ENCODE data around the gene GABRP.
"Not testable (repeated sequence)": the region's sequence is repeated elsewhere in the genome, so short reads cannot be mapped to it uniquely, and the experiment has no call there.

The GABRP gene

GRCh38 chr5:170809551-170809950, 26.0 kb downstream of the GABRP start:
- Histone ChIP-seq H3K9ac (ENCODE audit: low read depth, low read length) (no peak overlapping the region), H3K36me3 (ENCODE audit: insufficient read depth, low read depth, low read length) (no peaks in the 10 kb centered on the region), H3K4me3 (ENCODE audit: low read length) (no peak overlapping the region), H3K27me3 (ENCODE audit: insufficient read depth, low read length) (no peaks in the 10 kb centered on the region), H3K4me1 (ENCODE audit: insufficient read depth, low read length) (no peaks in the 10 kb centered on the region), H3K9me3 (ENCODE audit: insufficient read depth, low read depth, low read length) (no peaks in the 10 kb centered on the region), H3K27ac (ENCODE audit: low read length) (no peak overlapping the region)

GRCh38 chr5:170811719-170812118, 28.2 kb downstream of the GABRP start:
- no peaks in the 10 kb centered on the region for H3K27me3 ChIP-seq (ENCODE audit: insufficient read depth, low read length)
- H3K4me1 ChIP-seq (ENCODE audit: insufficient read depth, low read length), result no peaks in the 10 kb centered on the region
- H3K36me3 ChIP-seq (ENCODE audit: insufficient read depth, low read depth, low read length), result no peaks in the 10 kb centered on the region
- H3K9me3 ChIP-seq (ENCODE audit: insufficient read depth, low read depth, low read length), result no peaks in the 10 kb centered on the region
- H3K4me3 ChIP-seq (ENCODE audit: low read length), result no peak overlapping the region
- H3K27ac ChIP-seq (ENCODE audit: low read length), result no peak overlapping the region
- no peak overlapping the region for H3K9ac ChIP-seq (ENCODE audit: low read depth, low read length)

- Histone ChIP-seq H3K36me3 (ENCODE audit: insufficient read depth, low read depth, low read length) (no peaks in the 10 kb centered on the region), H3K4me1 (ENCODE audit: insufficient read depth, low read length) (no peaks in the 10 kb centered on the region), H3K27ac (ENCODE audit: low read length) (no peak overlapping the region), H3K4me3 (ENCODE audit: low read length) (no peak overlapping the region), H3K27me3 (ENCODE audit: insufficient read depth, low read length) (no peaks in the 10 kb centered on the region), H3K9ac (ENCODE audit: low read depth, low read length) (no peak overlapping the region), H3K9me3 (ENCODE audit: insufficient read depth, low read depth, low read length) (no peaks in the 10 kb centered on the region)
Observed at GRCh38 chr5:170813231-170813630, 29.7 kb downstream of the GABRP start.

DNA sequence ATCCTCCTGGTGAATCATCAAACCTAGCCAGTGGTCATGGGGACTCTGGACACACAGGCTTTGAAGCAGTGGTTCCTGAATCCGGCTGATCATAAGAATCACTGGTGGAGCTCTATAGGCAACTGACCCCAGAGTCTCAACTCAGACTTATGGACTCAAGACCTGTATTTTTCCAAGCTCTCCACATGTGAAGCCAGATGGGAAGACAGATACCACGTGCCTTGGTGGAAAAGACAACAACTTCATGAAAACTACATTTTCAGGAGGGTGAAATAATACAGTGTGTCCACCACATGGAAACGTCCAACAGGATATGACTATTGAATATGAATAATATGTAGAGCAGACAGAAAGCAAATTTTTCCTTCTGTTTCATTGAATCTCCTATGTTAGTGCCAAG, 33.7 kb downstream of the GABRP start:
- Histone ChIP-seq H3K9ac (ENCODE audit: low read depth, low read length) (no peak overlapping the region), H3K4me1 (ENCODE audit: insufficient read depth, low read length) (no peaks in the 10 kb centered on the region), H3K27ac (ENCODE audit: low read length) (no peak overlapping the region), H3K4me3 (ENCODE audit: low read length) (no peak overlapping the region), H3K27me3 (ENCODE audit: insufficient read depth, low read length) (no peaks in the 10 kb centered on the region), H3K9me3 (ENCODE audit: insufficient read depth, low read depth, low read length) (no peaks in the 10 kb centered on the region), H3K36me3 (ENCODE audit: insufficient read depth, low read depth, low read length) (no peaks in the 10 kb centered on the region)

DNA sequence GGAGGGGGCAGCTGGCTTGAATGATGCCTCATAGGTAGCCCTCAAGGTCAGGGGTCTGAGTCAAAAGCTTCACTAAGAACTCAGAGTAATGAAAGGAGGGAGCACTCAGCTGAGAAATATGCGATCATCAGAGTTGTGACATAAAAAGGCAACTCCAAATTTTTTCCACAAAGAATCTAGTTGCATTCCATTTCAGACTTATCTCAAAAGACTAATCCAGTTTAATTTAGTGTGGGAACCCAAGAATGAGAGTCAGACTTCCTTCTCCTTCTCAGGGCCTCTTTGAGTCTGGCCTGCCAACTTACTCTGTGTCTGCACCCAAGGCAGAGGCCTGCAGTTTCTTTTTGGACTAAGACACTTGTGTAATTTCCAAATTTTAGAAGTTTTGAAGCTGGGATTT, 34.7 kb downstream of the GABRP start:
- no peaks in the 10 kb centered on the region for H3K9me3 ChIP-seq (ENCODE audit: insufficient read depth, low read depth, low read length)
- H3K4me3 ChIP-seq (ENCODE audit: low read length), result no peak overlapping the region
- no peak overlapping the region for H3K9ac ChIP-seq (ENCODE audit: low read depth, low read length)
- H3K36me3 ChIP-seq (ENCODE audit: insufficient read depth, low read depth, low read length), result no peaks in the 10 kb centered on the region
- no peaks in the 10 kb centered on the region for H3K27me3 ChIP-seq (ENCODE audit: insufficient read depth, low read length)
- H3K27ac ChIP-seq (ENCODE audit: low read length), result no peak overlapping the region
- no peaks in the 10 kb centered on the region for H3K4me1 ChIP-seq (ENCODE audit: insufficient read depth, low read length)

DNA sequence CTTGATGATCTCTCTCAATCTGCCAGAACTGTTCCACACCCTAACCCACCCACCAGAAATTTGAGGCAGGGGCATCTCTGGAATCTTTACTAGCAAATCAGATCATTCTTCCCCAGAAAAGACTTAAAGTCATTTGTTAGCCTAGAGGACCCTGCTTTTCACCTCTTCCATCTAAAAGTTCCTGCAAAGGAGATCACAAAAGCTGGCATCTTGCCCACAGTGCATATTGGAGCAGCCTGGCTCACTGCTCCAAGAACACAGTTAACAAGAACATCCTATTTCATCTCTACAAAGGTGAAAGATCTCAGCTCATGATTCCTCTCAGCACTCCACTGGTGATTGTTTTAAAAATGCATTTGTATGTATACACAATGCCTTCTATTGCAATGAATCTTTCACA, 36.3 kb downstream of the GABRP start:
- no peaks in the 10 kb centered on the region for H3K4me1 ChIP-seq (ENCODE audit: insufficient read depth, low read length)
- H3K36me3 ChIP-seq (ENCODE audit: insufficient read depth, low read depth, low read length), result no peaks in the 10 kb centered on the region
- H3K27me3 ChIP-seq (ENCODE audit: insufficient read depth, low read length), result no peaks in the 10 kb centered on the region
- no peak overlapping the region for H3K9ac ChIP-seq (ENCODE audit: low read depth, low read length)
- H3K9me3 ChIP-seq (ENCODE audit: insufficient read depth, low read depth, low read length), result no peaks in the 10 kb centered on the region
- no peak overlapping the region for H3K27ac ChIP-seq (ENCODE audit: low read length)
- H3K4me3 ChIP-seq (ENCODE audit: low read length), result no peak overlapping the region

DNA sequence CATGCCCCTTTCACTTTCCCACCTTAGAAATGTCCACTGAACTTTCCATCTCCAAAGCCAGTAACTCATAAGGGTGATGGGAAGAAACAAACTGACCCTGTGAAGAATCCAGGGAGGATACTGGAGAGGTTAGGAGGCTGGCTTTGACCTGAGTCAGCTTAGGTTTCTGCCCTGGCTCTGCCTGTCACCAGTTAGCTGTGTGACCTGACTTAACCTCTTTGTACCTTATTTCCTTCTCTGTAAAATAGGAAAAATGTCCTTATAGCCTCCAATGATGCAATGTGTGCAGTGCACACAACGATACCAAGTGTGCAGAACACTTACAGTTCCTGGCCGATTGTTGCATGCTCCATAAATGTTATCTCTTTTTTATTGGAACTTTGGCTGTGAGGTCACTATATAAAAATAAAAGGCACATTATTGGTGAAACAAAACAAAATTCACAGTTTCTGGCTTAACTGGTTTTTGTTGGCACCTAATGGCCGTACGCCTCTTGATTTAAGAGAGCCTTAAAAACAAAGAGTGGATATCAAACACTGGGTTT, 37.8 kb downstream of the GABRP start:
- Histone ChIP-seq H3K27me3 (ENCODE audit: insufficient read depth, low read length) (no peaks in the 10 kb centered on the region), H3K9ac (ENCODE audit: low read depth, low read length) (no peak overlapping the region), H3K4me1 (ENCODE audit: insufficient read depth, low read length) (no peaks in the 10 kb centered on the region), H3K27ac (ENCODE audit: low read length) (no peak overlapping the region), H3K36me3 (ENCODE audit: insufficient read depth, low read depth, low read length) (no peaks in the 10 kb centered on the region), H3K4me3 (ENCODE audit: low read length) (no peak overlapping the region), H3K9me3 (ENCODE audit: insufficient read depth, low read depth, low read length) (peaks cover 8% of the 10 kb centered on the region; the same call in 1 of the 2 replicates)

DNA sequence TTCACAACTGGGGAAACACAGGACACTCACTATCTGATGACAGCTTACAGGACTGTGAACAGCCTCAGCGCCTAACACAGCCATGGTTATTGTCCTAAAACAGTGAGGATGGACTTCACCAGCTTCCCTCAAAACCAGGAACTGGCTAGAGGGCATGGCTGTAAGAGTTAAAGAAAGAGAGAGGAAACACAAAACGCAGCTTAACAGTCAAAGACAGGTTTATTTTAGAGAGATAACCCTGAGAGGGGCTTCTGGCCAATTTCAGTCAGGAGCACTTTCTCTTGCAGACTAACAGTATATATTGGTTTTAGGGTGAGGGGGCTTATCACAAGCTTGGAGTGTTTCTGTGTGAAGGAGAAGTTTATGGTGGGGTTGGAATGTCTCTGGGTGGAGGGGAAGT, 42.6 kb downstream of the GABRP start:
- H3K36me3 ChIP-seq (ENCODE audit: insufficient read depth, low read depth, low read length), result no peaks in the 10 kb centered on the region

DNA sequence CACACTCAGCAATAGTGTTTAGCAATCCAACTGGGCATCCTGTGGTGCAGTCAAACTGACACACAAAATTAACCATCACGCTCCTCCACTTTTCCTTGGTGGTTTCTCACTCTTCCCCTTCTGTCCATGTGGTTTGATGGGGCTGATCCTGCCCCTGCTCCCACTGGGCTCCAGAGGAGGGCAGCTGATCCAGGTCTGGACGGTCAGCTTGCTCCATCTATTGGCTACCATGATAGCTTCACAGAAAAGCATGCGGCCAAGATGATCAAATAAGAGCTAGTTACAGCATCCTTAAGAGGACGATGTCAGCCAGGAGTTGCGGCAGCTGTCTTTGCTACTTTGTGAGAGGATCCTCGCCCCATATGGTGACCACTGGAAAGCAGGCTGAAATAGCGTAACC, 48.7 kb downstream of the GABRP start:
- no peaks in the 10 kb centered on the region for H3K9me3 ChIP-seq (ENCODE audit: insufficient read depth, low read depth, low read length)
- no peaks in the 10 kb centered on the region for H3K4me1 ChIP-seq (ENCODE audit: insufficient read depth, low read length)
- H3K27ac ChIP-seq (ENCODE audit: low read length), result no peak overlapping the region
- no peak overlapping the region for H3K9ac ChIP-seq (ENCODE audit: low read depth, low read length)
- H3K27me3 ChIP-seq (ENCODE audit: insufficient read depth, low read length), result no peaks in the 10 kb centered on the region
- no peak overlapping the region for H3K4me3 ChIP-seq (ENCODE audit: low read length)
- no peaks in the 10 kb centered on the region for H3K36me3 ChIP-seq (ENCODE audit: insufficient read depth, low read depth, low read length)

More for the DNA sequence above, 42.6 kb downstream of the GABRP start:
- H3K4me1 ChIP-seq (ENCODE audit: insufficient read depth, low read length), result no peaks in the 10 kb centered on the region
- H3K27me3 ChIP-seq (ENCODE audit: insufficient read depth, low read length), result no peaks in the 10 kb centered on the region
- H3K9ac ChIP-seq (ENCODE audit: low read depth, low read length), result no peak overlapping the region
- H3K4me3 ChIP-seq (ENCODE audit: low read length), result no peak overlapping the region
- no peak overlapping the region for H3K27ac ChIP-seq (ENCODE audit: low read length)
- peaks cover 8% of the 10 kb centered on the region; the same call in 1 of the 2 replicates for H3K9me3 ChIP-seq (ENCODE audit: insufficient read depth, low read depth, low read length)

DNA sequence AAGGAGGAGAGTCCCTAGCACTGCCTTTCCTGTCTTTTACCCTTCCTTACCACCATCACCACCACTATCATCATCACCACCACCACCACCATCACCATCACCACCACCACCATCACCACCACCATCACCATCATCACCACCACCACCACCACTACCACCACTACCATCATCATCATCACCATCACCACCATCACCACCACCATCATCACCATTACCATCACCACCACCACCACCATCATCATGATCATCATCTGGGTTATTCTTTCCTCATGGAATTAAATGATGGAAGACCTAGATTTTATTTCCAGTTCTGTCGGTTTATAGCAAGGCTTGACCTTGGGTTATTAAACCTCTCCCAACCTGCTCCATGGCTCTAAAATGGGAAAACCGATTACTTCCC, 50.5 kb downstream of the GABRP start:
- H3K9ac ChIP-seq (ENCODE audit: low read depth, low read length); H3K27ac ChIP-seq (ENCODE audit: low read length); H3K27me3 ChIP-seq (ENCODE audit: insufficient read depth, low read length); H3K4me1 ChIP-seq (ENCODE audit: insufficient read depth, low read length); H3K9me3 ChIP-seq (ENCODE audit: insufficient read depth, low read depth, low read length); H3K36me3 ChIP-seq (ENCODE audit: insufficient read depth, low read depth, low read length); H3K4me3 ChIP-seq (ENCODE audit: low read length): not testable (repeated sequence)

DNA sequence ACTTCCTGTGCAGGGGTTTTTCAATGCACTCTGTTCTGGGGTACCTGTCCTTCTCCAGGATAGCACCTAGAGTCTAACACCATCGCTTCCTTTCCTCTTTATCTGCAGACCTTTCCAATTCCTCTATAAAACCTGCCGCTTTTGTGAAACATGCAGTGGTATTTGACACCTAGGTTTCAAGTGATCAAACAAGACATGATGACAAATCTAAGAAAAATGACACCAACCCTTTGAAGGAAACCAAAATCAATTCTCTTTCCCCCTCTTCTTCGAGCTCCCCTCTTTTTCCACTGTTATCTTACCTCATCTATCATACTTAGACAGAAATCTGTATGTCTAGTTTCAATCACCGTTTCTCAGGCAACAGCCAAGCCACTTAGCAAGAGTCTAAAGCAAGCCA, 52.7 kb downstream of the GABRP start:
- Histone ChIP-seq H3K4me3 (ENCODE audit: low read length) (no peak overlapping the region), H3K4me1 (ENCODE audit: insufficient read depth, low read length) (no peaks in the 10 kb centered on the region), H3K27me3 (ENCODE audit: insufficient read depth, low read length) (no peaks in the 10 kb centered on the region), H3K27ac (ENCODE audit: low read length) (no peak overlapping the region), H3K9me3 (ENCODE audit: insufficient read depth, low read depth, low read length) (no peaks in the 10 kb centered on the region), H3K9ac (ENCODE audit: low read depth, low read length) (no peak overlapping the region), H3K36me3 (ENCODE audit: insufficient read depth, low read depth, low read length) (no peaks in the 10 kb centered on the region)

- H3K27me3 ChIP-seq (ENCODE audit: insufficient read depth, low read length), result no peaks in the 10 kb centered on the region
- no peak overlapping the region for H3K9ac ChIP-seq (ENCODE audit: low read depth, low read length)
- no peak overlapping the region for H3K4me3 ChIP-seq (ENCODE audit: low read length)
- H3K9me3 ChIP-seq (ENCODE audit: insufficient read depth, low read depth, low read length), result no peaks in the 10 kb centered on the region
- H3K4me1 ChIP-seq (ENCODE audit: insufficient read depth, low read length), result no peaks in the 10 kb centered on the region
- no peaks in the 10 kb centered on the region for H3K36me3 ChIP-seq (ENCODE audit: insufficient read depth, low read depth, low read length)
- no peak overlapping the region for H3K27ac ChIP-seq (ENCODE audit: low read length)
Observed at GRCh38 chr5:170843870-170844269, 60.3 kb downstream of the GABRP start.

DNA sequence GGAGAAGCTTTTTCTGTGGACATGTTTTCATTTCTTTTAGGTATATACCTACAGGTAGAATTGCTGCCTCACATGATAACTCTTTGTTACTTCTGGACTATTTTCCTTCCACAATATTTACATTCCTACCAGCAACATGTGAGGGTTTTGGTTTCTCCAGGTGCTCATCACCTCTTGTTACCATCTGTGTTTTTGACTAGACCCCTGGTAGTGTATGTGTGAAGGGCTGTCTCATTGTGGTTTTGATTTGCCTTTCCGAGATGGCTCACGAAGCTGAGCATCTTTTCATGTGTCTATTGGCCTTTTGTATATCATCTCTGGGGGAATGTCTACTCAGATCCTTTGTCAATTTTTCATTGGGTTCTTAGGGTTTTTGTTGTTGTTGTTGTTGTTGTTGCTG, 61.1 kb downstream of the GABRP start:
- H3K36me3 ChIP-seq (ENCODE audit: insufficient read depth, low read depth, low read length), result no peaks in the 10 kb centered on the region
- H3K9me3 ChIP-seq (ENCODE audit: insufficient read depth, low read depth, low read length), result no peaks in the 10 kb centered on the region
- no peaks in the 10 kb centered on the region for H3K4me1 ChIP-seq (ENCODE audit: insufficient read depth, low read length)
- no peak overlapping the region for H3K9ac ChIP-seq (ENCODE audit: low read depth, low read length)
- no peak overlapping the region for H3K4me3 ChIP-seq (ENCODE audit: low read length)
- no peak overlapping the region for H3K27ac ChIP-seq (ENCODE audit: low read length)
- no peaks in the 10 kb centered on the region for H3K27me3 ChIP-seq (ENCODE audit: insufficient read depth, low read length)

Measured in iPS-20b (cell line).